Measurements from ENCODE around the gene PUS10. TPM values are rescaled to one million over a fixed set of nuclear protein-coding genes. Genes with fewer than 3 reads are reported as not detected.

The PUS10 gene
- total RNA-seq, 4 donors from 2014 or later = 3.4 to 9.2 (median 8.1) TPM

DNA sequence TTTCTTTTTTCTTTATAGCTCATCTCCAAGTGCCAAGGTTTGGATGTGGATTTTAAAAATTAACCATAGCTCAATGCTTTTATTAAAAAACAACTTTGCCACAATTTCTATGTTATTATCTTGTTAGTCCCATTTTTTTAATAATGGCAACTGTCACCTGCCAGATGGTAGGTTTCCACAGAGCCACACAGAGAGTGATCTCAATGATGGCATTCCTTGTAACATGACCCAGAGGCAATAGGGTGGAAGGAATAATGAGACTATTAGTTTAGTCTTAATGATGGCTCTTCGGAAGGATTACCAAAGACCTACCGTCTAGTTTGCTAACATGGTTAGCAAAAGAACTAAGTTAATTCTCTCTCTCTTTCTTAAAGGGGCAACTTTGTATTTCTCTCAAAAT, 72.7 kb downstream of the PUS10 start:
- no peak for TF ChIP-seq CTCF (IDR thresholded peaks at IDR 0.05; ENCODE audit: low read depth)

DNA sequence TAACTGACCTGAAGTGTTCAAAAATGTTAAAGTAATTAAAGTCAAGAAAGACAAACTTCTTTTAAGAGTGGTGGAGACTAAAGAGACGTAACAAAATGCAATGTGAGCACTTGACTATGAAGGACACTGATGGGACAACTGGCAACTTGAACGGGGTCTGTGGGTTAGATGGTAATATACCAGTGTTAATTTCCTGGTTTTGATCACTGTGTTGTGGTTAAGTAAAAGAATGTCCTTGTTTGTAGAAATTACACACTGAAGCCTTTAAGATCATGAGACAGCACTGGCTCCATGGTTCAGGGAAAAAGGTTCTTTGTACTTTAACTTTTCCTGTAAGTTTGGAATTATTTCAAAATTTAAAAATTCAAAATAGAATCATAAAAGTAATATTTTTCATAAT, 78.4 kb downstream of the PUS10 start:
- no peak for TF ChIP-seq CTCF (IDR thresholded peaks at IDR 0.05; ENCODE audit: low read depth)

GRCh38 chr2:60938301-60938700, 79.8 kb downstream of the PUS10 start:
- TF ChIP-seq CTCF (IDR thresholded peaks at IDR 0.05; ENCODE audit: low read depth) = no peak

- TF ChIP-seq CTCF (IDR thresholded peaks at IDR 0.05; ENCODE audit: low read depth) = no peak
These were observed 81.3 kb downstream of the PUS10 start for GRCh38 chr2:60936757-60937156.

- no peak for TF ChIP-seq CTCF (IDR thresholded peaks at IDR 0.05; ENCODE audit: low read depth)
These were observed 83.8 kb downstream of the PUS10 start for GRCh38 chr2:60934165-60934722.

- no peak for TF ChIP-seq CTCF (IDR thresholded peaks at IDR 0.05; ENCODE audit: low read depth)
These were observed 85.1 kb downstream of the PUS10 start for GRCh38 chr2:60932954-60933353.

DNA sequence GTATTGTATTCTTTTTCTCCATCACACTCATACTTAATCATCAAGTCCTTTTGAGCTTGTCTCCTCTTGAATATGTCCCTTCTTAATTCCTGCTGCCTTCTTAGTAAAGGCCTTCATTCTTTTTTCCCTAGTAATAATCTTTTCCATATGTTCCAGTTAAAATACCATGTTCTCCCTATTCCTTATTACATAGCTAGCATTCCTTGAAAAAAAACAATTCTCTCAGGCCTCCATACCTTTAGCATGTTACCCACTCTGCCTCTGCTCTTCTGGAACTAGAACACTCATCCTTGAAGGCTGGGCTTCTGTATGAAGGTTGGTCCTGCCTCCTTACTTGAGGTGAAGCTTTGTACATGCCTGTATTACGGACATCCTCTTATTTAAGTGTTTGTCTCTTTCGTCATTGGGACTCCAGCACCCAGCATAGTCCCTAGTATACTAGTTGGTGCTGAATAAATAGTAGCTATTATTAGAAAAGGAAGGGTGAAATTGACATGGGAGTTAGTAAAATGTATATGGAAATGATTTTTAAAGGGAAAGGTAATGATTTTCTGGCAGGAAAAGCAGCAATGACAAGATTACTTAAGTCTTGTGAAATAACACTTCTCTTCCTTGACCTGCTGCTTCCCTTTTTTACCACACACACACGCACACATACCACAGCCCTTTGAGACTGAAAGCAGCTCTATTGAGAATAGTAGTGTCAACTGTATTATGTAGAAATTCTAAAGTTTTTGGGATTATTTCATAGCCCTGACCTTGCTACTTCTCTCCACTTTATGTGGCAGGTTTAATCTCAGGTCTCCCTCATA, 91.1 kb downstream of the PUS10 start:
- no peak for TF ChIP-seq CTCF (IDR thresholded peaks at IDR 0.05; ENCODE audit: low read depth)
